ENCODE results near the gene CCDC85C. TPM values are rescaled to one million over a fixed set of nuclear protein-coding genes. Genes with fewer than 3 reads are reported as not detected.

Gene CCDC85C
- polyA plus RNA-seq, 4 donors, result 29.1 to 38.7 (median 30.8) TPM

DNA sequence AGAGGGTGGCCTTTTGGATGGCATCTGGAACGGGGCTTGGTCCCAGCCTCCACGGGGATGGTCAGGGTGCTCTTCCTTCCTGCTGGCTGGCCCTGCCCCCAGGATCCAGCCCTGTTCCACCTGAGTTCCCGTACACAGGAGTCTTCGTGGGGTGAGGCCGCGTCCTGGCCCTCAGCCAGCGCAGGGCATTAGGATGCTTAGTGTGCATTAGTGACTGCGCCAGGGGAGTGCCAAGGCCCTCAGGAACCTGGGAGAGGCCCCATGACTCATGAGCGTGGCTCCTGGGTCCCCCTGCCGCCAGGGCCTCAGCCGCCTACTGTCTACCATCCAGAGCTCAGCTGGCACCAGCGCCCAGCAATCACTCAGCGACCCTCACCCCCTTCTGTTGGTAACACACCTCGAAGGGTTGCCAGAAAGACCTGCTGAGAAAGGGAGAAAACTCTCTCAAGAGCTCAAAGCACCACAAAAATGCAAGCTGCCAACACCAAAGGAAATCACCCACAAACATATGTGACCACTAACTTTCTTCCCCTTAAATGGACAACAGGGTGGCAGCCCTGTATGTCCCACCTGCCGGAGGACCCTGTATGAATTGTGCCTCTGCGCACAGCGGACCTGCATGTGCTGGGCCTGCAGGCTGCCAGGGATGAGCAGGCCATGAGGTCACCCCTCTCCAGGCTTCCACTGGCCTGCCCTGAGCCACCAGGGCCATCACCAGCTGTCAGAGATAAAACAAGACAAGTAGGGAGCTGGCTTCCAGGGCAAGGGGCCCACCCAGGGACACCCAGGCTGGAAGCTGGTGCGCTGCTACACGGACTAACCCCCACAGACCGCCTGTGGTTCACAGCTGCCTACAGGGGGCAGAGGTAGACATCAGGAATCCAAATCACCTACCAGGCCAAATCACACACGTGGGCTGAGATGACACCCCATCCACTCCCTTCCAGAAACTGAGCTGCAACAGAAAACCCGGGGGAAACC is 28.7 kb downstream of the CCDC85C start:
- no peak for DNase-seq (ENCODE audit: low read depth in 4 of 4, low spot score in 3 of 4)

DNA sequence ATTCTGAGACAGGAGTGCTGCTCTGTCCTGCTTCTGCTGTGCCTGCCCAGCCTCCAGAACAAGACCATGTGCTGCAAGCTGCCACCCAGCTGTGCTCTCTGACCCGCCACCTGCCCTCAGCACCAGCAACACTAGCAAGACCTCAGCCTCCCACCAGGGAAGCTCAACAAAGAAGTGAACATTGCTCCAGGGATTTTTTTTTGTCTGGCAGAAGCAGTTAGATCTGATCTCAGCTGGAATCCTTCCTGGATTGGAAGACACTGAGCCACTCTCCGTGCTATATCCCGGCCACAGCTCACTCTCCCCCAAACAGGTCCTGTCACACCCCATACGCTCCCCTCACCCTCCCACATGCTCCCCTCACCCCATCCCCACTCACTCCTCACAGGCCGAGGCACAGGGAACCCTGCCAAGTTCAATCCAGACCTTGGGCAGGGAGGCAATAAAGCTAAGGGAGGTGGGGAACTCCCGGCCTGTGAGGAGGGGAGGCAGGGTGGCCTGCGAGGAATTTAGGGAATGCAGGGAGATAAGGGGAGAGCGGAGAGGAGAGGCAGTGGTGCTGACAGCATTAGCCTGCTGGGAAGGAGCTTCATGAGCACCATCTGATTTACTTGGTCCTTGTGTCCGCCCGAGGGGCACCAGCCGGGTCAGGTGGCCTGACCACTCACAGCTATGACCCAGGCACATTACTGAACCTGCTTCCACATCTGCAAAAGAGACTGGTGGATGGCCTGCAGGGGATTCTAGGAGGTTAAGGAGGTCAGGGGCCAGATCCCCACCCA is 29.7 kb downstream of the CCDC85C start:
- no peak for DNase-seq (ENCODE audit: low read depth in 4 of 4, low spot score in 3 of 4)

DNA sequence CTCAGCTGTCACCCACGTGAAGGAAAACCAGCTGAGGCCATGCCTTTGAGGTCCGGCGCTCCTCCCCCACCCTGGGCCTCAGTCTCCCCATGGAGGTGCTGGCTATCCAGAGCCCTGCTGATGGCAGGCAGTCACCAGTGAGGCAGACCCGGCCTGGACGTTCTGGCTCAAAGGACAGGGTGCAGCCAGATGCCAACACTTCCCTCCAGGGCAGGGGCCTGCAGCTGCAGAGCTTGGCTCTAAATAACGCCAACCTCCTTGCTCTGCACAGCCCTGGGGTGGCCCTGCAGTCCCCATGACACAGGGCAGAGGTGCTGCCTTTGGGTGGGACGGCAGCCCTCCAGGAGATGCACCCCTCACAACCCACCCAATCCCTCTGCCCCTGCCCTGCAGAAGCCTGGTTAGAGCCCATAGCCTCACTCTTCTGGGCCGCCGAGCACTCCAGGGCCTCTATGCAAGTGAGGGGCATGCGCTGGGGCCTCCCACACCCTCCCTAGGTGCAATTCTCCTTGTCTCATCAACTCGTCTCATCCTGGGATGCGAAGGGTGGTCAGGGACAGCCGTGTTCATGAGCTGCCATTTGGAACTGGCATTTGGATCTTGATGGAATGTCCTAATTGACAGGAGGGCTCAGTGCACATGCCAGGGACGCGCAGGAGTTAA is 30.4 kb downstream of the CCDC85C start:
- no peak for DNase-seq (ENCODE audit: low read depth in 4 of 4, low spot score in 3 of 4)

DNA sequence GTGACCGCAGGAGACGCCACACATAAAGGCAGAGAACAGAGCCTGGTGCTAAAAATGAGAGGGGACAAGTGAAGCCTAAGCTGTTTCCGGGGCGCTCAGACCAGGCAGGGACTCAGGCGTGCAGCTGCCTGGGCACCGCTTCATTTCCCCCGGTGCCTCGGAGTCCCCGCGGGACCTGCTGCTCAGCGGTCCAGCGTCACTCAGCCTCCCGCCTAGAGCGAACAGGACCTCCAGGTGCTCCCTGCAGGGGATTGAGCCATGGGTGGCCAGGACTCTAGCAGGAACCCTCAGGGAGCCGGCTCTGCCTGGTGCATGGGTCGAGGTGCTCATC is 31.0 kb downstream of the CCDC85C start:
- DNase-seq (ENCODE audit: low read depth in 4 of 4, low spot score in 3 of 4), result no peak

DNA sequence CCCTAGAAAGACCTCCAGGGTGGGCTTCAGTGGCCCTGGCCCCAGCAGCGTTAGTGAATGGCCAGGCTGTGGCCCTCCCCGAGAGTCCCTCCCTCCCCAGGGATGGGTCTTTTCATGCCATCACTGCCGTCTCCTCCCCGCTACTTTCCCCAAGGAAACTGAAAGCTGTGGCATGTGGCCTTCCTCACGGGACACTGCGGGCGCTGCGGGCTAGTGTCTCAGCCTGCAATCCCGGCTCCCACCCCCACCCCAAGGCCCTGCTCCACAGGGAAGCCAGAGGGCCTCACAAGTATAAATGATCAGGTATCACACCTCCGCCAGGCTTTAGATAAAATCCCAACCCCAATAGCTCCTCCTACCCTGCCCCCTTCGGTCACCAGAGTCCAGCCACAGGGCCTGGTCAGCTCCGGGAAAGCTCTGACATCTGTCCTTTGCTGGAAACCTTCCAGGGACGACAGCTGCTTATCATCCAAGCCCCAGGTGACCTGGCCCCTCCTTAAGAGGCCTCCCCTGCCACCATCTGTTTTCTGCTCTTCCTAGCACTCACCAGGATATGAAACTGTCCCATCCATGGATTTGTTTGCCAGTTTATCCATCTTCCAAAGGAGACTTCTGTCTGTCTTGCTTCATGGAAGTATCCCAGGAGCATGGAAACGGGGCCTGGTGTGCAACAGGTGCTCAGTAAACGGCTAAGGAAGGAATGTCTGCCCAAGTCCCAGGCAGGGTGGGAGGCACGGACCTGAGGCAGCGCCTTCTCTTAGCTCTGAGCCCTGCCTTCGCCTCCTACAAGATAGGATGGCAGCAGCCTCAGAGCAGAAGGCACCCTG is 31.6 kb downstream of the CCDC85C start:
- DNase-seq (ENCODE audit: low read depth in 4 of 4, low spot score in 3 of 4), result no peak

DNA sequence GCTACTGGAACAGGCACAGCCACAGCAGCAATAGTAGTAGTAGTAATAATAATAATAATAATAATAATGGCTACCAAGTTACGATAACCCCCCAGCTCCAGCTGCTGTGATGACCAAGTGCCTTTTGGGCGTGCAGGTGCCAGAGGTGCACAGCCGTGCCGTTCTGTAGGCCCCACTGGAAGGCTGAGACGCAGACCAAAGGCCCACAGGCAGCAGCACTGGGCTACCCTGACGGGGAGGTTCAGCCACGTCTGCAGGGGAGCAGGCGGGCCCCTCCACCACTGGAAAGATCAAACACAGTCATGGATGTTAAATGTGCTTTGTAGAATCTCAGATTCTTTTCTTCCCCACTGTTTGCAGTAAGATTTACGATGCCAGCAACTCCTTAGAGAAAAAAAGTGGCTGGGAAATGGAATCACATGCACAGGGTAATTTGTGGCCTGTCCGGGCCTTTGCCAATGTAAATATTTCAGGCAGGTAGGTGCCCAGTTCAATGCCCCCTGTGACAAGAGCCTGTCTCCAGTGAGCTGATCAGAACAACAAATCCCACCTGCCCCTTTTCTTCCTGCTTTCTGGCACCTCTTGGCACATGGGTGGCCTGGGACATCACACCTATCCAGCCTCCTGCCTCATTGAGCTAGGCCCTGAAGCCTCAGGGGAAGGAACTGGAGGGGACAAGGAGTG is 32.6 kb downstream of the CCDC85C start:
- peak in 1 of 4 donors; percentile 74 for DNase-seq (ENCODE audit: low read depth in 4 of 4, low spot score in 3 of 4)

DNA sequence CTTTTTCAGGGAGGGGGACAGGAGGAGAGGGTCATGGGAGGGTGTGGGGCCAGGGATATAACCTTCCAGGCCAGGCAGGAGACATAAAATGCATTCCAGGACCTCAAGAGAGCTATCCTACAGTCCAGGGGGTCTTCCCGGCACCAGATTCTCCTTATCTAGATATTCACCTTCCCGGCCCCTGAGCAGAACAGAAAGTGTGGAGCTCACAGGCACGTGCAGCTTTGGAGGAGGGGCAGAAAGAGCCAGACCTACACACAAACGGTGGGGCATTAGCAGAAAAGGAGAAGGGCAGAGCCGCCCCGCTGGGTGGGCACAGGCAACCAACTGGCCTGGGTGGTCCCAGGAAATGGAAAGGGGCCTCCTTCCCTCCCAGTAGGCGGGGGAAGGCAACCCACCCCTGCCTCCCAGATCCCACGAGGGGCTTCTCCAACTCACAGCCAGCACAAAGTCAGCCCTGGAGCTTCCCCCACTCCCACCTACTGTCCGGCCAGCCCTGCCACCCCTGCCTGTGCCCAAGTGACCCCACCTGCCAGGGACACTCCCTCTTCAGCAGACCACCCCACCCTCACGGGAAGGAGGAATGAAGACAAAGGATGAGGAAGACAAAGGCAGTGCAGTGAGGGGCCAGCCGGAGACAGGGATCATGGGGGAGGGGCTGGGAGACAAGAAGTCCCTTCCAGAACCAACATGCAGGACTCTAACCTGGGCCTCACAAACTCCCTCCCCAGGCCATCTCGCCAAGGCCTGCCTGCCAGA is 33.3 kb downstream of the CCDC85C start:
- DNase-seq (ENCODE audit: low read depth in 4 of 4, low spot score in 3 of 4), result no peak

DNA sequence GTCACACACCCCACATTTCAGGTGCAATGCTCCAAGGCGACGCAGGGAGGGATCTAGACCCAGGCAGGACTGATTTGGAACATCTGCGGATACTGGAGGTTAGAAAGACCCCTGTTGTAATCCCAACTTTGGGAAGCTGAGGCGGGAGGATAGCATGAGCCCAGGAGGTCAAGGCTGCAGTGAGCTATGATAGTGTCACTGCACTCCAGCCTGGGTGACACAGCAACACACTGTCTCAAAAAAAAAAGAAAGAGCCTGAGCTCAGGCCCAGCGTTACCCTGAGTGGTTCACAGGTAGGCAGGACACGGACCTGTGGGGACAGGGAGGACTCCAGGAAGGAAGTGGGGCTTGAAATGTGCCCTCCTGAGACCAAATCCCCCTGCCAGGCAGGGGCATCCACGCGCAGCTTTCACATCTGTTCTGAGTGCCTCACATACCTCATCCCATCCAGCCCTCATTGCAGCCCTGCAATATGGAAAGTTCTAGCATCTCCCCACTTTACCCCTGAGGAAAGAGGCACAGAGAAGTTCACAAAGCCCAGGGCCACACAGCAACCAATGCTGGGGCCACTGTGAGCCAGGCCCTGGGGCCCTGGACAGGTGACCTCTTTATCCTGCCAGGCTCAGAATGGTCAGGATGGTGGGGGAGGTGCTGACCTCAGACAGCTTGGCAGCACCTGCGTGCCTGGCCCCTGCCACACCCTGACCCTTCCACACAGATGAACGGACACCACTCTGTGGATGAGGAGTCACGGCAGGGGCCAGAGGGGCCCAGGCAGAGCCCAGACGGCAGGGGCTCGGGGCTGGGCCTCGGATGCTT is 34.1 kb downstream of the CCDC85C start:
- no peak for DNase-seq (ENCODE audit: low read depth in 4 of 4, low spot score in 3 of 4)

DNA sequence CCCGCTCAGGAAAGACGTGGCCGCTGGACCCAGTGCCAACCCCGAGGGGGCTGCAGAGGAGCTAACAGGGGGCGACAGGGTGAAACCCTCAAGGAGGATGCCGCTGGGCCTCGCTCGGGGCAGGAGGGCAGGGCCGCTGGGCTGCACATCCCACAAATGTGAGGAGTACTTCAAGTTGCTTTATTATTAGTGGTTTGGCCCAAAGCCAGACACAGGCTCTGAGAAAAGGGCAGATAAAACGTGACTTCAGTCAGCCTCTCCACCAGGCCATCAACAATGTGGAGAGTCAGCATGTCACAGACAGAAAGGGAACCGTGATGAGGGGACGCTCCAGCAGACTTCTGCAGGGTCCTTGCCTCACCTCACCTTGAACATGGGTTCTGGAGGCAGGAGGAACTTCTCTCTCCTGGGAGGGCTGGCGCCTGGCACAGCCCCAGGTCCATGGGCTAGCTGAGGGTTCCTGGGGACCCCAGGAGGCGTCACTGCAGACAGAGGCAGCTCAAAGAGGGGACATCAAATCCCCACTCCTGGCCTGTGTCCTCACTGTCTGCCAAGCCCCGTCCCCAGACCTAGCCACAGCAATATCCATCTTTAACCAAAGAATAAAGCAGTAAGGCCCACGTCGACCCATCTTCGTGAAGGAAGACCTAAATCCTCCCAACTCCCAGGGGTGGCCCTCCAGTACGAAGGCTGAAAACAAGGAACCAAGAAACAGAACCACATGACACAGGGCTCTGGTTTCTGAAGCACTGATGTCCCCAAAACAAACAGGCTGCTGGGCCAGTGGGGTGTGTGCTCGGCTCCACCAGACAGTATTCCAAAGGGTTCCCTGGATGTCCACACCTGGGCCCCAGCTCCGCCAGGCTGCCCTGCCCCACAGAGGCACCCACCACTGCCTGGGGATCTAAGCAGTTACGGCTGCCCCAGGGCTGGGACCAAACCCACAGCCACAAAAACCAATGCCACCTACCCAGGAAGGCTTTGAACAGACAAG is 35.1 kb downstream of the CCDC85C start:
- DNase-seq (ENCODE audit: low read depth in 4 of 4, low spot score in 3 of 4), result no peak

DNA sequence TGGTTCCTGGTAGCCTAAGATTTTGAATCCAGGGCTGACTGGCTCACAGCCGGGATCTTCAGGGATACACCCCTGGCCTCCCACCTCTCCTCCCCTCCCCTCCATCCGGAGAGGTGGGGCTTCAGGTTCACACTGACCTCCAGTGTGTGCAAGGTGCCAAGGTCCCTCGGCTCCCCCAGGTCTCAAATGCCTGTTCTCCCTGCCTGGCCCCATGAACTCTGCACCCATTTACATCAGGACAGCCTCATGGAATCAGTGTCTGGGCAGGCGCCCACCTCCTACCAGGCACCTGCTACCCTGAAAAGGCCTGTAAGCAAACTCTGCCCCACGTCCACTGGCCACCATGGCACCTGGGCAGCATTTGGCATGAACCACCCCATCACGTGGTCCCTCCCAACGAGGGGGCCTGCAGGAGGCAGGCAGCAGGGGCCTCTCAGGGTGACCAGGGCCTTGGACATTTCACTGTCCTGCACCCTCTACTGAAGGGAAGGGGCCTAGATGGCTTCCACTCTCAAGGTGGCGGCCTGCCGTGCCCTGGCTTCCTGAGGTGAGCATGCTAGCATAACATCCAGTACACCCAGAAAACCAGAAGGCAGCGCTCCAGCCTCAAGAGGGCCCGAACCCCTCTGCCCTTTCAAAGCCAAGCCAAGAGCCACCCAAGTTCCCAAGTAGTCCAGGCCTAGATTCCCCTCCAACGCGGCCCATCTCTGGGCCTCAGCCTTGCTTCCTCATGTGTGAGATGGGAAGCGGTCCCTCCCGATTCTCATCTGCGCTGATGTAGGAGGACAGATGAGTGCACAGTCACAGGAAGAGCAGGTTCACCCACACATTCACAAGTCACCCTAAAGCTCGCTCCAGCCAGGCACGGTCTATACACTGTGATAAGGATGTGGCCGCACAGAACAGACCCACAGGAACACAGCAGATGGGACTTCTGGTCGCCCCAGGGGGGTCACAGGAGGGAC is 37.3 kb downstream of the CCDC85C start:
- no peak for DNase-seq (ENCODE audit: low read depth in 4 of 4, low spot score in 3 of 4)

DNA sequence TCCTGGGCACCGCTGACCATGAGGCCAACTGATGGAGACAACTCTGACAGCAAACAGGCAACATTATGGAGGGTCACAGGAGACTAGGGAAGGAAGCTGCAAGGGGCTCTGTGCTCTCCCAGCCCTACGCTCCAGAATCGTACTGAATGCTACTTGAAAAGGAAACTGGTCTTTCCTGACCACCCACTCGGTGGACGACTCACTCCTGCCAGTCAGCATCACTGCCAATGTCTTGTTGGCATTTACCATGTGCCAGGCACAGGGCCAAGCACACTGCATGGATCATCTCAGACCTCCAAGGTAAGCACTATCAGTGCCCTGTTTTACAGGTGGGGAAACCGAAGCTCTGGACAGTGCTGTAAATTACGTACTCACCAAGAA is 38.0 kb downstream of the CCDC85C start:
- DNase-seq (ENCODE audit: low read depth in 4 of 4, low spot score in 3 of 4), result no peak

DNA sequence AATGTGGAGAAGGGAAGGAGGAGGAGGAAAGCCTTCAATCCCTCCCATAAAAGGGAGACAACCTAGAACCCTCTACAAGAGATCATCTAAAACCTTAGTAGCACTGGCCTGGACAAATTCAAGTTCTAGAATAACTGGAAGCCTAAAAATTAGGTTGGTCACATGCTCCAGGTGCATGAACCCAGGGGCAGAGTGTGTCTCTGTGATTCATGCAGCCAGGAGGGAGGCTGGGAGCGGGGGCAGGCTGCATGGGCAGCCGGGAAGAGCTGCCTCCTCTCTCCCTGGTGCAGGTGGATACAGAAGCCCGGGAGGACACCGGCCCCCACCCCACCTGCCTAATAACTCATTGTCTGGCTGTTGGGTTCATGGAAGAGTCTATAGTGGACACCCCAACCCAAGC is 38.6 kb downstream of the CCDC85C start:
- DNase-seq (ENCODE audit: low read depth in 4 of 4, low spot score in 3 of 4), result no peak

DNA sequence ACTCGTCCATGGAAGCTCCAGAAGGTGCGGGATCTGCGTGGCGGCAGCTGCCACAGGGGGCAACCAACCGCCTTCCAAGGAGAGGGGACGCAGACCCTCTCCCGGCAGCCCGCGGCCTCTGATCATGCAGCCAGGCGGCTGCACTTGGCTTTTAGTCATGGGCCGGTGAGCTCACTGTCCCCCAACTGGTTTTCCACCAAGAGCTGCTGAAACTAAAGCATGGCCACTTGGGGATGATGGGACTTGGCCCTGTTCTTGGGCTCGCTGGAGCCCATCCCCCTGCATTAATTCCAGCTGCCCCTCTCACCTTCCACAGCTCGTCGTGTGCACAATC is 39.1 kb downstream of the CCDC85C start:
- no peak for DNase-seq (ENCODE audit: low read depth in 4 of 4, low spot score in 3 of 4)

DNA sequence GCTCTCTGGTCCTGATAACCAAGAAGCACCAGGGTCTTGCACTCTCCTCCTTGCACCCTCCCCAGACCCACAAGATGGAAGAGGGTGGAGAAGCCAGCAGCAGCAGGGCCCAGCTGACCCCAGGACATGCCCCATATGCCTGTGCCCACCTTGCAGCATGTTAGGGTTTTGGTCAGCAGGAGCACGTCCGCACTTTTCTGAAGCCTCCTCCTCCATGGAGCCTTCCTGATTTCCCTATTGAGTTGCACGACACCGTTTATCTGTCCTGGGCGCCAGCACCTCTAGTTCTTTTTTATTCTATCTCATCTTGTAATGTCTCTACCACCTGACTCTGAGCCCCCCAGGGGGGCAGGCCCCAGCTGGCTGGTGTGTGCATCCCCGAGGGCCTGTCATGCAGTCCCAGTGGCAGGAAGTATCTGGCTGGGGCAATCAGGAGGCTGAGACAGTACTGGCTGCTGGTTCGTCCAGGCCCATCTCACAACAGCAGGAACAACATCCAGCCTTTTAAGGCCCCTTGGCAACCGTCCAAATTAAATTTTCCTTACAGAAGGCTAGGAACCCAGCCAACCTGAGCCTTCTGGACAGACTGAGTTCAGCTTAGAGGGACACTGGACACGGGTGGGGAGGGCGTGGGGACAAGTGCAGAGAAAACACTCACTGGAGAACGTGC is 39.6 kb downstream of the CCDC85C start:
- peak in 2 of 4 donors; percentile 80 to 81 for DNase-seq (ENCODE audit: low read depth in 4 of 4, low spot score in 3 of 4)

DNA sequence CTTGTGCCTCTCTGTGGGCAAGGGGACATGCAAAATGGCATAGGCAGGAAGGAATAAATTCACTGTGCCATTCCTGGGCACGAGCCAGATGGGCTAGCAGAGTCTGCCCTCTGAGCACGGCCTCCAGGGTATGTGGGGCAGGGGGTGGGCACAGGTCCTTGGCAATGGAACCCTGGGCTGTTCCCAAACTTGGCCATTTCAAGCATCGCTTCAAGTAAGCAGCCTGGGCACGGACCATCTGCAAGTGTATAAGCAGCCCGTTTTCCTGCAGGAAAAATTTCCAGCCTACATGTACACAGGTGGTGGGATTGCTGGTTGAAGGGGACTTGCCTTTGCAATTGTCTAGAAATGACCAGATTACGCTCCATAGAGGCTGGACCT is 40.3 kb downstream of the CCDC85C start:
- DNase-seq (ENCODE audit: low read depth in 4 of 4, low spot score in 3 of 4), result no peak
